SK-N-SH treated with all-trans-retinoic acid at 6 μM for 48 hours (cell line): ENCODE measurements around the gene FNDC3B.

Experiments
- BACH2 ChIP-seq: fragments of 250-450 bp; sonication (Bioruptor Pico); IDR thresholded peaks from 2 replicates; pipeline ENCODE4 v1.9.0; 2021; ENCODE audit warnings: mild to moderate bottlenecking, borderline replicate concordance
- ESRRG ChIP-seq: fragments of 250-450 bp; sonication (Bioruptor Pico); IDR thresholded peaks from 2 replicates; pipeline ENCODE4 v1.6.1; 2021; ENCODE audit warnings: mild to moderate bottlenecking
- GLIS3 ChIP-seq: fragments of 250-450 bp; sonication (Bioruptor Pico); IDR thresholded peaks from 2 replicates; pipeline ENCODE4 v1.5.0; 2020; ENCODE audit warnings: mild to moderate bottlenecking, moderate library complexity
- RARB ChIP-seq: fragments of 250-450 bp; sonication (Bioruptor Pico); IDR thresholded peaks from 2 replicates; pipeline ENCODE4 v1.8.0; 2021; ENCODE audit warnings: mild to moderate bottlenecking, moderate library complexity
- SNAI2 ChIP-seq: fragments of 250-450 bp; sonication (Bioruptor Pico); IDR thresholded peaks from 2 replicates; pipeline ENCODE4 v1.5.0; 2020; ENCODE audit warnings: mild to moderate bottlenecking, moderate library complexity
- TOX ChIP-seq: fragments of 250-450 bp; sonication (Bioruptor Pico); IDR thresholded peaks from 2 replicates; pipeline ENCODE4 v1.8.0; 2021; ENCODE audit warnings: mild to moderate bottlenecking, moderate library complexity, borderline replicate concordance
- ZFP3 ChIP-seq: fragments of 250-450 bp; sonication (Bioruptor Pico); IDR thresholded peaks from 2 replicates; pipeline ENCODE4 v1.5.0; 2020; ENCODE audit warnings: mild to moderate bottlenecking, moderate library complexity
- ZFP30 ChIP-seq: fragments of 450-650 bp; formaldehyde crosslinking; IDR thresholded peaks from 2 replicates; pipeline ENCODE4 v1.5.0; 2022; ENCODE audit warnings: mild to moderate bottlenecking, moderate library complexity
- ZNF8 ChIP-seq: fragments of 450-650 bp; formaldehyde crosslinking; IDR thresholded peaks from 2 replicates; pipeline ENCODE4 v1.5.0; 2020; ENCODE audit warnings: mild to moderate bottlenecking, moderate library complexity
- TF ChIP-seq, protein P1 (sequence below): fragments of 250-450 bp; sonication (Bioruptor Pico); IDR thresholded peaks from 2 replicates; pipeline ENCODE4 v1.5.1; 2020; ENCODE audit warnings: low read depth, mild to moderate bottlenecking, moderate library complexity
- TF ChIP-seq, protein P2 (sequence below): fragments of 250-450 bp; sonication (Bioruptor Pico); IDR thresholded peaks from 2 replicates; pipeline ENCODE4 v1.8.0; 2021; ENCODE audit warnings: low read depth, mild to moderate bottlenecking, moderate library complexity, borderline replicate concordance
- TF ChIP-seq, protein P3 (sequence below): fragments of 250-450 bp; sonication (Bioruptor Pico); IDR thresholded peaks from 2 replicates; pipeline ENCODE4 v1.5.0; 2020; ENCODE audit warnings: mild to moderate bottlenecking, moderate library complexity

GRCh38 chr3:172164620-172165362 is 125.4 kb downstream of the FNDC3B start:
- TF ChIP-seq, protein P1, sequence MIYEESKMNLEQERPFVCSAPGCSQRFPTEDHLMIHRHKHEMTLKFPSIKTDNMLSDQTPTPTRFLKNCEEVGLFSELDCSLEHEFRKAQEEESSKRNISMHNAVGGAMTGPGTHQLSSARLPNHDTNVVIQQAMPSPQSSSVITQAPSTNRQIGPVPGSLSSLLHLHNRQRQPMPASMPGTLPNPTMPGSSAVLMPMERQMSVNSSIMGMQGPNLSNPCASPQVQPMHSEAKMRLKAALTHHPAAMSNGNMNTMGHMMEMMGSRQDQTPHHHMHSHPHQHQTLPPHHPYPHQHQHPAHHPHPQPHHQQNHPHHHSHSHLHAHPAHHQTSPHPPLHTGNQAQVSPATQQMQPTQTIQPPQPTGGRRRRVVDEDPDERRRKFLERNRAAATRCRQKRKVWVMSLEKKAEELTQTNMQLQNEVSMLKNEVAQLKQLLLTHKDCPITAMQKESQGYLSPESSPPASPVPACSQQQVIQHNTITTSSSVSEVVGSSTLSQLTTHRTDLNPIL (CRISPR knock-in tag): no peak
- no peak for TF ChIP-seq TOX (CRISPR knock-in tag)
- TF ChIP-seq ESRRG (CRISPR knock-in tag): no peak
- TF ChIP-seq RARB (CRISPR knock-in tag): no peak
- no peak for TF ChIP-seq ZNF8
- TF ChIP-seq, protein P2, sequence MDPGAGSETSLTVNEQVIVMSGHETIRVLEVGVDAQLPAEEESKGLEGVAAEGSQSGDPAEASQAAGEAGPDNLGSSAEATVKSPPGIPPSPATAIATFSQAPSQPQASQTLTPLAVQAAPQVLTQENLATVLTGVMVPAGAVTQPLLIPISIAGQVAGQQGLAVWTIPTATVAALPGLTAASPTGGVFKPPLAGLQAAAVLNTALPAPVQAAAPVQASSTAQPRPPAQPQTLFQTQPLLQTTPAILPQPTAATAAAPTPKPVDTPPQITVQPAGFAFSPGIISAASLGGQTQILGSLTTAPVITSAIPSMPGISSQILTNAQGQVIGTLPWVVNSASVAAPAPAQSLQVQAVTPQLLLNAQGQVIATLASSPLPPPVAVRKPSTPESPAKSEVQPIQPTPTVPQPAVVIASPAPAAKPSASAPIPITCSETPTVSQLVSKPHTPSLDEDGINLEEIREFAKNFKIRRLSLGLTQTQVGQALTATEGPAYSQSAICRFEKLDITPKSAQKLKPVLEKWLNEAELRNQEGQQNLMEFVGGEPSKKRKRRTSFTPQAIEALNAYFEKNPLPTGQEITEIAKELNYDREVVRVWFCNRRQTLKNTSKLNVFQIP (CRISPR knock-in tag): no peak
- no peak for TF ChIP-seq ZFP30 (CRISPR knock-in tag)
- TF ChIP-seq SNAI2 (CRISPR knock-in tag): no peak
- no peak for TF ChIP-seq BACH2 (CRISPR knock-in tag)
- TF ChIP-seq, protein P3, sequence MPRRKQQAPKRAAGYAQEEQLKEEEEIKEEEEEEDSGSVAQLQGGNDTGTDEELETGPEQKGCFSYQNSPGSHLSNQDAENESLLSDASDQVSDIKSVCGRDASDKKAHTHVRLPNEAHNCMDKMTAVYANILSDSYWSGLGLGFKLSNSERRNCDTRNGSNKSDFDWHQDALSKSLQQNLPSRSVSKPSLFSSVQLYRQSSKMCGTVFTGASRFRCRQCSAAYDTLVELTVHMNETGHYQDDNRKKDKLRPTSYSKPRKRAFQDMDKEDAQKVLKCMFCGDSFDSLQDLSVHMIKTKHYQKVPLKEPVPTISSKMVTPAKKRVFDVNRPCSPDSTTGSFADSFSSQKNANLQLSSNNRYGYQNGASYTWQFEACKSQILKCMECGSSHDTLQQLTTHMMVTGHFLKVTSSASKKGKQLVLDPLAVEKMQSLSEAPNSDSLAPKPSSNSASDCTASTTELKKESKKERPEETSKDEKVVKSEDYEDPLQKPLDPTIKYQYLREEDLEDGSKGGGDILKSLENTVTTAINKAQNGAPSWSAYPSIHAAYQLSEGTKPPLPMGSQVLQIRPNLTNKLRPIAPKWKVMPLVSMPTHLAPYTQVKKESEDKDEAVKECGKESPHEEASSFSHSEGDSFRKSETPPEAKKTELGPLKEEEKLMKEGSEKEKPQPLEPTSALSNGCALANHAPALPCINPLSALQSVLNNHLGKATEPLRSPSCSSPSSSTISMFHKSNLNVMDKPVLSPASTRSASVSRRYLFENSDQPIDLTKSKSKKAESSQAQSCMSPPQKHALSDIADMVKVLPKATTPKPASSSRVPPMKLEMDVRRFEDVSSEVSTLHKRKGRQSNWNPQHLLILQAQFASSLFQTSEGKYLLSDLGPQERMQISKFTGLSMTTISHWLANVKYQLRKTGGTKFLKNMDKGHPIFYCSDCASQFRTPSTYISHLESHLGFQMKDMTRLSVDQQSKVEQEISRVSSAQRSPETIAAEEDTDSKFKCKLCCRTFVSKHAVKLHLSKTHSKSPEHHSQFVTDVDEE (CRISPR knock-in tag): no peak
- no peak for TF ChIP-seq ZFP3
- no peak for TF ChIP-seq GLIS3
